PFSK-1 (cell line): ENCODE measurements around the gene CDH15.

ENCODE experiments used
- FOXP2 ChIP-seq: optimal IDR thresholded peaks from 2 replicates; pipeline ENCODE3; 2011; ENCODE audit warnings: borderline replicate concordance, control low read depth, inconsistent platforms; ENCODE audit not compliant: insufficient read depth; ENCODE audit errors: extremely low read length, extremely low read depth
- POLR2AphosphoS5 ChIP-seq: IDR thresholded peaks from 2 replicates; pipeline ENCODE4 v1.6.1; 2012; ENCODE audit warnings: low read depth, mild to moderate bottlenecking, control low read depth, low read length, moderate library complexity
- SIN3A ChIP-seq: IDR thresholded peaks from 2 replicates; pipeline ENCODE4 v1.6.1; 2012; ENCODE audit warnings: mild to moderate bottlenecking, low read length, moderate library complexity, borderline replicate concordance; ENCODE audit not compliant: insufficient read depth
- TAF1 ChIP-seq: IDR thresholded peaks from 2 replicates; pipeline ENCODE4 v1.6.1; 2012; ENCODE audit warnings: low read length, control low read depth, borderline replicate concordance; ENCODE audit not compliant: insufficient read depth
- TF ChIP-seq, protein P1 (sequence below), 2 experiments: IDR thresholded peaks; 2 replicates each; pipeline versions ENCODE4 v1.6.1 to v1.8.0; 2011 to 2012; ENCODE audit warnings: low read depth in 2 of 2, low read length in 2 of 2, control low read depth in 1 of 2, inconsistent platforms in 1 of 2, mild to moderate bottlenecking in 1 of 2, moderate library complexity in 1 of 2; ENCODE audit not compliant: insufficient read depth in 1 of 2

DNA sequence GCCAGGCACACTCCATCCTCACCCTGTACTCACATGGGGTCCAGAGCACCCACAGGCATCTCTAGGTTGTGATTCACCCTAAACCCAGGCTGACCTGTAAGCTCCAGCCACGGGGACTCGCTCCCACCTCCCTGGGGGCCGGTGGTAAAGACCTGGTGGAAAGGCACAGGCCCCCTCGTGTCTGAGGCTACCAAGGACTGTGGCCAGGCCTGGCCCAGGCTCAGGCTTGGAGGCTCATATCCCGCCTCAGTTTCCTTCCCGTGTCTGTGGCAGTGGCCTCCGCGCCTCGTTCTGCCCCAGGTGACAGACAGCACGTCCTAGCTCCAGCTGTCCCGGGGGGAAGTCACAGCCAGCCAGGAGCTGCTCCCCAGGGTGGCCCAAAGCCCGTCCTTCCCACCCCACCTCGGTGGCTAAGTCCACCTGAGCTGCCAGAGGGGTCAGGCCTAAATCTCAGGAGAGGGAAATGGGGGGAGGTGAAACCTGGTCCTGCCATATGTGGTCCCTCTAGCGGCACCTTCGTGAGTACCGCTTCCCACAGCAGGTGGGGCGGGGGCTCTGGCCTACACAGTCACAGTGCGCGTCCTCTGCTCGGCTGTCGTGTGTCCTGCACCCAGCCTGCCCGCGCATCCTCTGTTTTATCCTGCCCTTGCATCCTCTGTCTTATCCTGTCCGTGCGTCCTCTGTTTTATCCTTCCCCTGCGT lies 12.6 kb downstream of the CDH15 start:
- TF ChIP-seq POLR2AphosphoS5 (no peak), FOXP2 (no peak), SIN3A (no peak), TAF1 (no peak)
- TF ChIP-seq, protein P1, sequence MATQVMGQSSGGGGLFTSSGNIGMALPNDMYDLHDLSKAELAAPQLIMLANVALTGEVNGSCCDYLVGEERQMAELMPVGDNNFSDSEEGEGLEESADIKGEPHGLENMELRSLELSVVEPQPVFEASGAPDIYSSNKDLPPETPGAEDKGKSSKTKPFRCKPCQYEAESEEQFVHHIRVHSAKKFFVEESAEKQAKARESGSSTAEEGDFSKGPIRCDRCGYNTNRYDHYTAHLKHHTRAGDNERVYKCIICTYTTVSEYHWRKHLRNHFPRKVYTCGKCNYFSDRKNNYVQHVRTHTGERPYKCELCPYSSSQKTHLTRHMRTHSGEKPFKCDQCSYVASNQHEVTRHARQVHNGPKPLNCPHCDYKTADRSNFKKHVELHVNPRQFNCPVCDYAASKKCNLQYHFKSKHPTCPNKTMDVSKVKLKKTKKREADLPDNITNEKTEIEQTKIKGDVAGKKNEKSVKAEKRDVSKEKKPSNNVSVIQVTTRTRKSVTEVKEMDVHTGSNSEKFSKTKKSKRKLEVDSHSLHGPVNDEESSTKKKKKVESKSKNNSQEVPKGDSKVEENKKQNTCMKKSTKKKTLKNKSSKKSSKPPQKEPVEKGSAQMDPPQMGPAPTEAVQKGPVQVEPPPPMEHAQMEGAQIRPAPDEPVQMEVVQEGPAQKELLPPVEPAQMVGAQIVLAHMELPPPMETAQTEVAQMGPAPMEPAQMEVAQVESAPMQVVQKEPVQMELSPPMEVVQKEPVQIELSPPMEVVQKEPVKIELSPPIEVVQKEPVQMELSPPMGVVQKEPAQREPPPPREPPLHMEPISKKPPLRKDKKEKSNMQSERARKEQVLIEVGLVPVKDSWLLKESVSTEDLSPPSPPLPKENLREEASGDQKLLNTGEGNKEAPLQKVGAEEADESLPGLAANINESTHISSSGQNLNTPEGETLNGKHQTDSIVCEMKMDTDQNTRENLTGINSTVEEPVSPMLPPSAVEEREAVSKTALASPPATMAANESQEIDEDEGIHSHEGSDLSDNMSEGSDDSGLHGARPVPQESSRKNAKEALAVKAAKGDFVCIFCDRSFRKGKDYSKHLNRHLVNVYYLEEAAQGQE (IDR thresholded peaks at IDR 0.05; ENCODE audit: insufficient read depth in 1 of 2, low read depth in 2 of 2, low read length in 2 of 2), result no peak
